SIG-M5 treated with dmso at 0.1 percent for 504 hours (cell line): ENCODE data around the gene SNIP1.
"Not testable (repeated sequence)": the region's sequence is repeated elsewhere in the genome, so short reads cannot be mapped to it uniquely, and the experiment has no call there.

Source experiments
- DNase-seq: peaks from one replicate; lab custom pipeline; 2025; ENCODE audit not compliant: unreplicated experiment; lab: John Stamatoyannopoulos, UW

SNIP1 gene

GRCh38 chr1:37559957-37560379, 5.9 kb upstream of the SNIP1 start:
- not testable (repeated sequence) for DNase-seq

DNA sequence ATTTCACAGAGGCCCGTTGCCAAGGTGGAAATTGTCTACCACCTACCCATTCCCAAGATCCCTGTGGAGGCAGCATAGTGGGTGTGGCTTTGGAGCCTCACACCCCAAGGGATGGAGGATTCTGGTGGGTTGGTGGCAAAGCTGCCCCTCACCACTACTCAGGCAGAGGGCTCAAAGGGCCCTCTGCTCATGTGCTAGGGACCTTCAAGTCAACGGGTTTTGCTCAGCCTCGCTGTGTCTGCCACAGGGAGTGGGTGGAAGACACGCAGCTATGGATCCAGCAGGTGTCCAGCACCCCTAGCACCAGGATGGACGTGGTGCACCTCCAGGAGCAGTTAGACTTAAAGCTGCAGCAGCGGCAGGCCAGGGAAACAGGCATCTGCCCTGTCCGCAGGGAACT, 5.0 kb upstream of the SNIP1 start:
- DNase-seq = no peak

DNA sequence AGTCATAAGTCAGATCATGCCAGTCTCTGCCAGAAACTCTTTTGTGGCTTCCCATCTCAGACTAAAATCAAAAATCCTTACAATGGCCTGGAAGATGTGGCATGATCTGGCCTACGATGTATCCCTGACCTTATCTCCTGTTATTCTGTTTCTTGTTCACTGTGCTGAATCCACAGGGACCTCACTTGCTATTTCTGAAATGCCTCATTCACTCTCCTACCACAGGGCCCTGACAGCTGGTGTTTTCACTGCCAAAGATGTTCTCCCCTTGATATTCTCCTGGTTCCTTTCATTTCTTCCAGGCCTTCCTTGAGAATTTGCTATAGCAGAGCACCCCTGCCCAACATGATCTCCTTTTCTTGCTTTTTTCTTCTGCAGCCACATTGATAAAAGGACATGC, 4.3 kb upstream of the SNIP1 start:
- no peak for DNase-seq

DNA sequence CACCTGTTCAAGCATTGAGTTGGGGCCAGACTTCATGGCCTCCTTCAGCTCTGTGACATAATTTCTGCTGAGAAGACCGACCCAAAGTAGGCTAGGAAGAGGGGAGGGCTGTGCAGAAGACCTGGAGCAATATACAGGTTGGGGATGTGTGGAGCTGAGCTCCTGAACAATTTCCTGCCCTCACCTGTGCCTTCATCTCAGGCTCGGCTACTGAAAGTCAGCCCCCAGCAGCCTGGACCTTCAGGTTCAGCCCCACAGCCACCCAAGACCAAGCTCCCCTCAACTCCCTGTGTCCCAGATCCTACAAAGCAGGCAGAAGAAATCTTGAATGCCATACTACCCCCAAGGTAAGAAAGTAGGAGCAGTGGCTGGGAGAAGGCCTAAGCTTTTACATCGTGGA, 3.3 kb upstream of the SNIP1 start:
- no peak for DNase-seq

- DNase-seq = no peak
Observed at GRCh38 chr1:37556712-37557196, 2.7 kb upstream of the SNIP1 start, which contains the start of gene DNALI1. Gene DNALI1 (plus strand): TSS chr1:37556940. CDS start chr1:37556995, 55 bp downstream.

- DNase-seq = no peak
Observed at GRCh38 chr1:37553598-37553926, 531 bp downstream of the SNIP1 start.

GRCh38 chr1:37549341-37549740, 4.8 kb downstream of the SNIP1 start:
- DNase-seq = no peak

DNA sequence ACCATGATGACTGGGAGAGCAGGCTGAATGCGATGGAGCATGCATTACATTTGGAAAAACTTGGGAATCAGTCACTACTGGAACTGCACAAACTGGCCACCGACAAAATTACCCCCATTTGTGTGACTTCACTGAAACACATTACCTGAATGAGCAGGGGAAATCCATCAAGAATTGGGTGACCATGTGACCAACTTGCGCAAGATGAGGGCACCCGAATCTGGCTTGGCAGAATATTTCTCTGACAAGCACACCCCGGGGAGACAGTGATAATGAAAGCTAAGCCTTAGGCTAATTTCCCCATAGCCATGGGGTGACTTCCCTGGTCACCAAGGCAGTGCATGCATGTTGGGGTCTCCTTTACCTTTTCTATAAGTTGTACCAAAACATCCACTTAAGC, 9.1 kb downstream of the SNIP1 start:
- no peak for DNase-seq

GRCh38 chr1:37544530-37544929, 9.6 kb downstream of the SNIP1 start:
- no peak for DNase-seq

DNA sequence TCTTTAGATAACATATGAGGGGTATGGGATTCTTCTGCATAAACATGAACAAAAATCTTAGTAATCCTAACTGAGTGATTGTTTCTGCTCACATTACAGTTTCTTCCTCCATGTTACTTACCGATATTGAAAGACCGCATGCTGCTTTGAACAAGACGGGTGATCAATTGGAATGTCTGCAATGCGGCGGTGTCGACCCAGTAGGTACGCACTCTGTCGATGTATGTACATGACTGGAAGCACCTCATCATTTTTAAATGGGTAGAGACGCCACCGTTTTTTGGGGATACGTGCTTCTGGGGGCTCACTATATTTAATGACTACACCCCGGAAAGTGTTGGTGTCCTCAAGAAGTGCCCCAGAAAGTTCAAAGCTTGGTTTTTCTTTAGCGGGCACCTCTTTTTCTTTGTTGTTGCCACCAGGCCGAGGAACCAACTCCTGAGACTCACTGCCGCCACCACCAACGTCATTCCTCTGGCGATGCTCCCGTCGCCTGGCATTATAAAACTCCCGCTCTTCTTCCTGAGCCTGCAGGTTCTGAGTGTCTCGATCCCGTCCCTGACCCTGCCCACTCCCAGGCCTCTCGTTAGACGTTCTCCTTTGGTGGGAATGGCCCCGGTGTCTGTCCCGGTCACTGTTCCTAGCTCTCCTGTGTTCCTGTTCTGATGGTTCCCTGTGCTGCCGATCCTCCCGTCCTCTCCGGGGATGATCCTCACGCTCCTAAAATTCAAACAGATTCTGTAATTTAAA, 13.9 kb downstream of the SNIP1 start:
- DNase-seq = no peak

GRCh38 chr1:37539154-37539553, 14.9 kb downstream of the SNIP1 start:
- DNase-seq = not testable (repeated sequence)

DNA sequence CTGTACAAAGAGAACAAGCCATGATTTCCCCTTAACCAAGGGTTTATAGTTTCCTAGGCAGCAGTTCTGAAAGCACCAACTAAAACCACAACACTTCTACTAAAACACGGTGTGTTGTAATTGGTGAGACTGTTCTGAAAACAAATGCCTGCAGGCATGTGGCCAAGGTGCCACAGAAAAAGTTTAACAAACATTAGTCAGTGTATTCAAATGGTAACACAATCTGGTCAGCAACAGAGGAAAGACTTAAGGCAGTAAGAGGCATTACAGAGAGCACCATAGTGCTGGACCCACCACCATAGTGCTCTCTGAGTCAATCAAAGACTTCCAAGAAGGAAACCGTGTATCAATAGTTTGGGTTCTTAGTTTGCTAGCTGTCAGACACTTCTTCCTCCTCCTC, 16.7 kb downstream of the SNIP1 start:
- DNase-seq = no peak

DNA sequence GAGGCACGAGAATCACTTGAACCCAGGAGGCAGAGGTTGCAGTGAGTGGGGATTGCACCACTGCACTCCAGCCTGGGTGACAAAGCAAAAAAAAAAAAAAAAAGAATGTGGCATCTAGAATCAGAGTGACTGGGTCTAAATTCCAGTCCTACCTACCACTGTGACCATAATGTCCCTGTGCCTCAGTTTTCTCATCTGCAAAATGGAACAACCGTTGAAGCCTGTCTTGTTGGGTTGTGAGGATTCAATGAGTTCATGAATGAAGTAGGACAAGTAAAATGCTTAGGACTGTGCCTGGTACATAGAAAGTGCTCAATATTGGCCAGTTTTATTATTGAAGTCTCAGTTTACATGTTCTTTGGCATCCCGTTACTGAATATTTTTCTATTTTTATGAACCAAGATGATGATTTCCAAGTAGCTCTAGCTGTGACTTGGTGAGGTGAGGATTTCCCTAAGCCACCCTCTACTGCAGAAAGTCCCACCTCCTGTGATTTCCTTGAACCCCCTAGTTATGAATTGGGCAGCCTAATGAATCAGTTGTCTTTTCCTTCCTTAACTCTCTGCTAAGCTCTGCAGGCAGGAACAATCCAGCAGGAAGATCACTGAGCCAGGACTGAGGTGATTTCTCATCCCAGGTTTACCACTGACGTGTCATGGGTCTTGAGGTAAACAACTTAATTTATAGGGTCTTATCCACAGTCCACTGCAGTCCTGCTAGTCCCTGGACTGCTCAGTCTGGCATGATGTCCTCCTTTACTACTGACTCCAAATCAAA, 20.6 kb downstream of the SNIP1 start:
- no peak for DNase-seq

GRCh38 chr1:37532418-37533156, 21.5 kb downstream of the SNIP1 start:
- not testable (repeated sequence) for DNase-seq

DNA sequence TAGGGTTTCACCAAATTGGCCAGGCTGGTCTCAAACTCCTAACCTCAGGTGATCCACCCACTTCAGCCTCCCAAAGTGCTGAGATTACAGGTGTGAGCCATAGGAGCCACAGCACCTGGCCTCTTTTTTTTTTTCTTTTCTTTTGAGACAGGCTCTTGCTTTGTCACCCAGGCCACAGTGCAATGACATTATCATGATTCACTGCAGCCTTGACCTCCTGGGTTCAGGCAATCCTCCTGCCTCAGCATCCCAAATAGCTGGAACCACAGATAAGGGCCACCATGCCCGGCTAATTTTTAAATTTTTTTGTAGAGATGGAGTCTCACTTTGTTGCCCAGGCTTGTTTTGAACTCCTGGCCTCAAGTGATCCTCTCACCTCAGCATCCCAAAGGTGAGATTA, 24.2 kb downstream of the SNIP1 start:
- not testable (repeated sequence) for DNase-seq

DNA sequence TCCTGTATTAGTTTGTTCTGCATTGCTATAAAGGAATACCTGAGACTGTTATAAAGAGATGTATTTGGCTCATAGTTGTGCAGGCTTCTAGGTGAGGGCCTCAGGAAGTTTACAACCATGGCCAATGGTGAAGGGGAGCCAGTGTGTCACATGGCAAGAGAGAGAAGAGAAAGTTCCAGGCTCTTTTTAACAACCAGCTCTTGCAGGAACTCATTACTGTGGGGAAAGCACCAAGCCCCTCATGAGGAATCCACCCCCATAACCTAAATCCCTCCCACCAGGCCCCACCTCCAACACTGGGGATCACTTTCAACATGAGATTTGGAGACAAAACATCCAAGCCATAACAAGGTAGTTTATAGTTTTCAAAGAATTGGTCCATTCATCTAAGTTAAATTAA, 34.5 kb downstream of the SNIP1 start:
- DNase-seq = no peak

GRCh38 chr1:37518929-37519328, 35.2 kb downstream of the SNIP1 start:
- not testable (repeated sequence) for DNase-seq

DNA sequence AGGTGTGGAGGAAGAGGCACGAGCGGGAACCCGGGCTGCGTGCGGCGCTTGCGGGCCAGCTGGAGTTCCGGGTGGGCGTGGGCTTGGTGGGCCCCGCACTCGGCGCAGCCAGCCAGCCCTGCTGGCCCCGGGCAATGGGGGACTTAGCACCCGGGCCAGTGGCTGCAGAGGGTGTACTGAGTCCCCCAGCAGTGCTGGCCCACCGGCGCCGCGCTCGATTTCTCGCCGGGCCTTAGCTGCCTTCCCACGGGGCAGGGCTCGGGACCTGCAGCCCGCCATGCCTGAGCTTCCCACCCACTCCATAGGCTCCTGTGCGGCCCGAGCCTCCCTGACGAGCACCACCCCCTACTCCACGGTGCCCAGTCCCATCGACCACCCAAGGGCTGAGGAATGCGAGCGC, 35.9 kb downstream of the SNIP1 start:
- DNase-seq = not testable (repeated sequence)

- no peak for DNase-seq
Observed at GRCh38 chr1:37517569-37517968, 36.5 kb downstream of the SNIP1 start.

DNA sequence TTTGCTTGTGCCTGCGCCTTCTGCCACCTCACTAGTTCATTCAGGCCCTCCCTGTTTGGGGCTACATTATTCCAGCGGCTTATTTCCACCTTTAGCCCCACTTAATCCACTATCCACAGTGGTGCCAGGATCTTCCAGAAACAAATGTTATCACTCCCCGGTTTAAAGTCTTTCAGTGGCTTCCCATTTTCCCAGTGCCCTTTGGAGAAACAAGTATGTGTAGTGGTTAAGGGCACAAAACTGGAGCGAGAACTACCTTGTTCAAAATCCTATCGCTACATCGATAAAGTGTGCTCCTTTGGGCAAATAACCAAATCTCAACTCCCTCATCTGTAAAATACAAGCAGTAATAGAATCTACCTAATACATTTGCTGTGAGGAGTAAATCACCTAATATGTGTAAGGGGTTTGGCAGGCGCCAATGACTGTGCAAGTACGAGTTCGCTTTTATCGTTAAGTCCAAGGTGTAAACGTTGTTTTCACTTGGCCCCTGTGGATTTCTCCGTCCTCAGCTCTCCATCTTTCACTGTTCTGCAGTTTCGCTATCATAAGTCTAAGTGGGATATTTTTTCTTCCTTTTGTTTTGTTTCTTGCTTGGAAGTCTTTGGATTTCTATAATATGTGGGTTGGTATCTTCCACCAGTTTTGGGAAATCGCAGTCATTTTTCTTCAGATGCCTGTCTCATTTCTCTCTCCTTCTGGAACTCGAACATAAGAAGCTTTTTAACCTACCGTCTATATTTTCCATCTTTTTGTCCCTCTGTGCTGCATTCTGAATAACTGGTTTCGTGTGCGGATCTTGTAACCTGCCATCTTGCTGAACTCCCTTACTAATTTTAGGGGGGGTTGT, 38.7 kb downstream of the SNIP1 start:
- no peak for DNase-seq
